GM10248 (cell line): ENCODE results near the gene MTARC2.

ENCODE experiments used
- CTCF ChIA-PET: fragments of 300-600 bp; sonication (Branson Sonifier 250); formaldehyde crosslinking; extraction: SDS; loops from one replicate; lab custom pipeline; 2021; ENCODE audit warnings: antibody characterized with exemption; lab: Yijun Ruan, JAX
- POLR2A ChIA-PET: fragments of 350-650 bp; sonication (Branson Sonifier 250); formaldehyde crosslinking; extraction: SDS; loops from one replicate; lab custom pipeline; 2020; ENCODE audit warnings: antibody characterized with exemption; lab: Yijun Ruan, JAX
- DNase-seq: peaks from one replicate; pipeline ENCODE4 v3.0.0; 2012; ENCODE audit errors: extremely low spot score
- CTCF ChIP-seq: IDR thresholded peaks from 2 replicates; pipeline ENCODE4 v1.5.1; 2012; ENCODE audit warnings: mild to moderate bottlenecking, low read depth; ENCODE audit errors: extremely low read depth, missing control alignments, control extremely low read depth

The MTARC2 gene

GRCh38 chr1:220751111-220751510 is 3.0 kb downstream of the MTARC2 start:
- no peak for TF ChIP-seq CTCF
- POLR2A ChIA-PET, result no interaction called here
- CTCF ChIA-PET, result no interaction called here
- DNase-seq, result no peak

GRCh38 chr1:220754212-220754917 is 6.2 kb downstream of the MTARC2 start:
- ChIA-PET CTCF (interaction anchor here (1.2 to 4.2 kb wide), 4 partner anchors 9 to 83 kb away, joined by 3 to 27 read pairs (median 16); no protein-coding TSS in a partner anchor), POLR2A (no interaction called here)
- no peak for TF ChIP-seq CTCF
- no peak for DNase-seq

- TF ChIP-seq CTCF, result no peak
- ChIA-PET POLR2A (no interaction called here), CTCF (interaction anchor here (1.2 to 4.2 kb wide), 4 partner anchors 8 to 83 kb away, joined by 3 to 27 read pairs (median 16); no protein-coding TSS in a partner anchor)
- DNase-seq, result peak; percentile 11
Measured at GRCh38 chr1:220754918-220755295, 6.8 kb downstream of the MTARC2 start.

GRCh38 chr1:220755309-220755708 is 7.2 kb downstream of the MTARC2 start:
- CTCF ChIA-PET, result interaction anchor here (4.1 to 4.2 kb wide), 2 partner anchors 20 to 21 kb away, joined by 22 to 27 read pairs; no protein-coding TSS in a partner anchor
- DNase-seq, result peak; percentile 3
- POLR2A ChIA-PET, result no interaction called here
- TF ChIP-seq CTCF, result no peak

GRCh38 chr1:220757441-220757840 is 9.3 kb downstream of the MTARC2 start:
- ChIA-PET CTCF (interaction anchor here (4.1 to 4.2 kb wide), 2 partner anchors 18 to 23 kb away, joined by 22 to 27 read pairs; no protein-coding TSS in a partner anchor), POLR2A (no interaction called here)
- no peak for TF ChIP-seq CTCF
- DNase-seq, result no peak

- CTCF ChIA-PET, result no interaction called here
- POLR2A ChIA-PET, result no interaction called here
- TF ChIP-seq CTCF, result no peak
- DNase-seq, result no peak
Measured at GRCh38 chr1:220759147-220759546, 11.0 kb downstream of the MTARC2 start.
